HG02943 (cell line): ENCODE results near the gene CD302.
"Not testable (repeated sequence)": the region's sequence is repeated elsewhere in the genome, so short reads cannot be mapped to it uniquely, and the experiment has no call there.

ENCODE experiments used
- ATAC-seq: cut with Tn5 transposase; IDR thresholded peaks from one replicate; pipeline ENCODE4 v1.9.1; 2021; ENCODE audit warnings: mild to moderate bottlenecking, low read depth, moderate library complexity; ENCODE audit not compliant: unreplicated experiment

The CD302 gene

GRCh38 chr2:159755788-159756187 lies 42.2 kb downstream of the CD302 start:
- ATAC-seq: no peak

GRCh38 chr2:159755014-159755413 lies 43.0 kb downstream of the CD302 start:
- ATAC-seq: no peak

GRCh38 chr2:159753797-159754196 lies 44.2 kb downstream of the CD302 start:
- no peak for ATAC-seq

- ATAC-seq: no peak
Measured at GRCh38 chr2:159750873-159751272, 47.1 kb downstream of the CD302 start.

- ATAC-seq: no peak
Measured at GRCh38 chr2:159748089-159748488, 49.9 kb downstream of the CD302 start.

GRCh38 chr2:159745237-159745636 lies 52.8 kb downstream of the CD302 start:
- not testable (repeated sequence) for ATAC-seq

GRCh38 chr2:159744363-159744762 lies 53.6 kb downstream of the CD302 start:
- ATAC-seq: no peak

- ATAC-seq: no peak
Measured at GRCh38 chr2:159742846-159743245, 55.2 kb downstream of the CD302 start.

- ATAC-seq: no peak
Measured at GRCh38 chr2:159738509-159739390, 59.3 kb downstream of the CD302 start.

GRCh38 chr2:159737917-159738296 lies 60.1 kb downstream of the CD302 start:
- no peak for ATAC-seq

- no peak for ATAC-seq
Measured at GRCh38 chr2:159737292-159737916, 60.6 kb downstream of the CD302 start.

GRCh38 chr2:159736048-159736447 lies 62.0 kb downstream of the CD302 start:
- ATAC-seq: no peak

GRCh38 chr2:159735648-159736047 lies 62.4 kb downstream of the CD302 start:
- ATAC-seq: no peak

GRCh38 chr2:159728629-159729028 lies 69.4 kb downstream of the CD302 start:
- ATAC-seq: no peak

- no peak for ATAC-seq
Measured at GRCh38 chr2:159725713-159726112, 72.3 kb downstream of the CD302 start.

- ATAC-seq: not testable (repeated sequence)
Measured at GRCh38 chr2:159724795-159725572, 73.0 kb downstream of the CD302 start.

- no peak for ATAC-seq
Measured at GRCh38 chr2:159722580-159722979, 75.4 kb downstream of the CD302 start.

GRCh38 chr2:159720676-159721075 lies 77.3 kb downstream of the CD302 start:
- no peak for ATAC-seq
